PC-3 (cell line): ENCODE results near the gene ONECUT2.

ENCODE experiments used
- CTCF ChIP-seq: fragments of 300-600 bp; sonication (generic); conservative IDR thresholded peaks from 2 replicates; pipeline ENCODE4 v1.5.1; 2017; ENCODE audit warnings: antibody characterized with exemption, low read depth, mild to moderate bottlenecking, low read length
- EZH2 ChIP-seq: fragments of 300-600 bp; sonication (generic); IDR thresholded peaks from one replicate; pipeline ENCODE4 v1.6.1; 2017; ENCODE audit warnings: antibody characterized with exemption, mild to moderate bottlenecking, low read length; ENCODE audit not compliant: unreplicated experiment

- no peak for TF ChIP-seq CTCF
- TF ChIP-seq EZH2 = no peak
Observed at GRCh38 chr18:57527556-57528229, 92.5 kb downstream of the ONECUT2 start.
